GM12873 (cell line): ENCODE results near the gene NOL6.

Experiments used
- CTCF ChIP-seq: IDR thresholded peaks from 2 replicates; pipeline ENCODE4 v1.5.1; 2012; ENCODE audit warnings: low read depth, mild to moderate bottlenecking, moderate library complexity, low read length, control low read depth; ENCODE audit not compliant: insufficient read depth; ENCODE audit errors: missing control alignments

The NOL6 gene

GRCh38 chr9:33453999-33454660, 19.6 kb downstream of the NOL6 start:
- TF ChIP-seq CTCF: no peak

GRCh38 chr9:33453286-33453860, 20.4 kb downstream of the NOL6 start:
- no peak for TF ChIP-seq CTCF

- TF ChIP-seq CTCF: peak; percentile 86
Observed at GRCh38 chr9:33452828-33453271, 20.9 kb downstream of the NOL6 start.

GRCh38 chr9:33450621-33451146, 23.0 kb downstream of the NOL6 start:
- no peak for TF ChIP-seq CTCF

GRCh38 chr9:33449715-33450114, 24.0 kb downstream of the NOL6 start:
- no peak for TF ChIP-seq CTCF

GRCh38 chr9:33447799-33448553, 25.7 kb downstream of the NOL6 start:
- no peak for TF ChIP-seq CTCF
